GM10847 (cell line): ENCODE results near the gene DRAM2.

Experiments used
- POLR2A ChIP-seq: IDR thresholded peaks from 2 replicates; pipeline ENCODE4 v1.6.1; 2011; ENCODE audit not compliant: insufficient read length; ENCODE audit errors: extremely low read depth

Gene DRAM2

GRCh38 chr1:111110197-111110899, 29.5 kb downstream of the DRAM2 start:
- no peak for TF ChIP-seq POLR2A

DNA sequence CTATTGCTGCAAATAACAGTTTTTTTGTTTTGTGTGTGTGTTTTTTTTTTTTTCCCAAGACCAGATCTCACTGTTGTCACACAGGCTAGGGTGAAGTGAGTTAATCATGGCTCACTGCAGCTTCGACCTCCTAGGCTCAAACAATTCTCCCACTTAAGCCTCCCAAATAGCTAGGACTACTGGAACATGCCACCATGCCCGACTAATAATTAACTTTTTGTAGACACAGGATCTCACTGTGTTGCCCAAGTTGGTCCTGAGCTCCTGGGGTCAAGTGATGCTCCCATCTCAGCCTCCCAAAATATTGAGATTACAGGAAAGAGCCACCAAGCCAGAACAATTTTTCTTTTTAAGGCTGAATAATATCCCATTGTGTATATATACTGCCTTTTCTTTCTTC, 34.9 kb downstream of the DRAM2 start:
- TF ChIP-seq POLR2A, result no peak

GRCh38 chr1:111101854-111102642, 37.8 kb downstream of the DRAM2 start:
- no peak for TF ChIP-seq POLR2A

- no peak for TF ChIP-seq POLR2A
These were observed 40.6 kb downstream of the DRAM2 start for GRCh38 chr1:111099289-111099688.

GRCh38 chr1:111097356-111098099, 42.4 kb downstream of the DRAM2 start:
- no peak for TF ChIP-seq POLR2A

DNA sequence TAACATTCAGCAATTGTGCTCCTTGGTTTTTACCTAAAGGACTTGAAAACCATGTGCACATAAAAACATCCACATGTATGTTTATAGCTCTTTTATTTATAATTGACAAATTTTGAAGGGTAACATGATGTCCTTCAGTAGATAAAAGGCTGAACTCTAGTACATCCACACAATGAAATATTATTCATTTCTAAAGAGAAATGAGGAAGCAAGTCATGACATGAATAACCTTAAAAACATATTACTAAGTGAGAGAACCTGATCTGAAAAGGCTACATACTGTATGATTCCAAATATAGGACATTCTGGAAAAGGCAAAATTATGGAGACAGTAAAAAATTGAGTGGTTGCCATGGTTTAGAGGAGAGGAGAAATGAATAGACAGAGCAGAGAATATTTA, 50.3 kb downstream of the DRAM2 start:
- TF ChIP-seq POLR2A, result no peak

GRCh38 chr1:111085676-111086075, 54.2 kb downstream of the DRAM2 start:
- TF ChIP-seq POLR2A, result no peak

GRCh38 chr1:111084999-111085398, 54.9 kb downstream of the DRAM2 start:
- TF ChIP-seq POLR2A, result no peak

- TF ChIP-seq POLR2A, result no peak
These were observed 57.3 kb downstream of the DRAM2 start for GRCh38 chr1:111082421-111083203.
